Measurements from ENCODE around the gene ACOX2. TPM values are rescaled to one million over a fixed set of nuclear protein-coding genes. Genes with fewer than 3 reads are reported as not detected.

Gene ACOX2
- total RNA-seq, 1 experiment from 2014 or later, result 0.85 TPM

DNA sequence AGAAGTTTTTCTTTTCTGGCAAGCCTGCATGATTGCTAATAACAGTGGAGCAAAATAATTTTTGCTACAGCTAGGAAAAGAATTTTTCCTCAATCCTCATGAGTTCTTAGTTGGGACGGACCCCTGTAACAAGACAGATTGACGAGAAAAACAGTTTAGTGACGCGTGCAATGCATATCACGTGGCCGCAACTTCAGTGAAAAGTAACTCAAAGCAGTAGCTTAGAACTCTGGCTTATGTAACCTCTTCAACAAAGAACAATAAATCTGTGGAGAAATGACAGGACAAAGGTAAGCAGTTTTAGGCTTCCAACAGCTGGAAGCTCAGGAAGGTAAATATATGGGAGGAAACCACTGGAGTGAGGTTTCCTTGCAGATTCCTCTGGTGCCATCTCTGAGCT is 20.5 kb upstream of the ACOX2 start:
- H4K5ac ChIP-seq (ENCODE audit: insufficient read length, low read depth, low read length), result no peak overlapping the region
- H2BK15ac ChIP-seq (ENCODE audit: low read depth, low read length), result no peak overlapping the region
- H3K79me1 ChIP-seq (ENCODE audit: insufficient read depth, low read depth, low read length, poor library complexity, severe bottlenecking), result no peaks in the 10 kb centered on the region
- H3K9ac ChIP-seq (ENCODE audit: extremely low read depth, insufficient read length, low read length), result no peak overlapping the region
- no peak overlapping the region for H3K56ac ChIP-seq (ENCODE audit: insufficient read length, low read depth, low read length)
- peak; percentile 9 for DNase-seq
- H2BK20ac ChIP-seq (ENCODE audit: low read depth, low read length, poor library complexity, severe bottlenecking), result no peak overlapping the region
- peaks cover 4% of the 10 kb centered on the region for H3K27me3 Mint-ChIP-seq (ENCODE audit: low read depth)
- peaks cover 27 to 31% of the 10 kb centered on the region in 2 experiments for H3K4me1 Mint-ChIP-seq
- H2AFZ ChIP-seq (ENCODE audit: low read length), result no peak overlapping the region
- no peak for TF ChIP-seq CTCF (conservative IDR thresholded peaks at IDR 0.05)
- H4K91ac ChIP-seq (ENCODE audit: insufficient read length, low read depth, low read length), result no peak overlapping the region
- 0 out of 7 replicates have a peak, but pooled peaks cover 0 to 4% (median 2%) of the 10 kb centered on the region in 3 experiments for H3K36me3 Mint-ChIP-seq (ENCODE audit: insufficient read depth in 1 of 3, low read depth in 3 of 3)
- H4K8ac ChIP-seq (replicated peaks; ENCODE audit: insufficient read length, low read depth, low read length), result no peak overlapping the region
- no peaks in the 10 kb centered on the region for H3K79me2 ChIP-seq (ENCODE audit: insufficient read depth, low read length)
- H3K14ac ChIP-seq (ENCODE audit: insufficient read depth, low read length), result no peak overlapping the region
- no peak overlapping the region for H3T11ph ChIP-seq (ENCODE audit: low read length)
- H2BK12ac ChIP-seq (ENCODE audit: insufficient read length, low read depth, low read length), result no peak overlapping the region
- H2AK5ac ChIP-seq (ENCODE audit: insufficient read length, low read length), result no peak overlapping the region
- peaks cover 4% of the 10 kb centered on the region; the same call in 1 of the 2 replicates for H3K4me1 ChIP-seq (ENCODE audit: insufficient read depth, low read length)
- H4K20me1 ChIP-seq (ENCODE audit: control insufficient read depth, insufficient read depth, insufficient read length), result no peaks in the 10 kb centered on the region
- H3K4me2 ChIP-seq (ENCODE audit: insufficient read depth, insufficient read length, low read length), result no peak overlapping the region
- H3K18ac ChIP-seq (ENCODE audit: insufficient read length, low read depth, low read length), result no peak overlapping the region
- no peak overlapping the region for H3K27ac ChIP-seq (ENCODE audit: insufficient read length, low read depth, low read length)
- no peak overlapping the region for H2BK5ac ChIP-seq (ENCODE audit: insufficient read length, low read length)
- no peaks in the 10 kb centered on the region for H3K27me3 ChIP-seq (ENCODE audit: insufficient read depth, low read length)
- no peaks in the 10 kb centered on the region for H3K9me3 ChIP-seq (ENCODE audit: control insufficient read depth, low read depth, low read length)
- no peak overlapping the region for H3K4me3 Mint-ChIP-seq
- H3K9me3 Mint-ChIP-seq, result peaks cover 4% of the 10 kb centered on the region in 2 experiments; a peak in 3 of 5 replicates
- H3K23me2 ChIP-seq (ENCODE audit: insufficient read length, low read depth, low read length, poor library complexity, severe bottlenecking), result no peaks in the 10 kb centered on the region
- H2BK120ac ChIP-seq (ENCODE audit: low read depth, low read length, poor library complexity, severe bottlenecking), result no peak overlapping the region
- no peak overlapping the region for H3K23ac ChIP-seq (ENCODE audit: insufficient read length, low read depth, low read length)
- H3K4ac ChIP-seq (ENCODE audit: low read depth, low read length), result no peak overlapping the region
- WGBS (ENCODE audit: extremely low coverage, insufficient read length, low lambda C conversion rate), result no CpG with 5 or more reads among the region's 6 CpGs
- peak overlapping the region; percentile 57 to 80 (median 64); a peak in 2 of 7 replicates for H3K27ac Mint-ChIP-seq
